Measurements from ENCODE around the gene TNFRSF9.

GRCh38 chr1:7975212-7975865 is 34.7 kb upstream of the TNFRSF9 start:
- no peak for TF ChIP-seq POLR2A (IDR thresholded peaks at IDR 0.05)
- TF ChIP-seq, protein P1, sequence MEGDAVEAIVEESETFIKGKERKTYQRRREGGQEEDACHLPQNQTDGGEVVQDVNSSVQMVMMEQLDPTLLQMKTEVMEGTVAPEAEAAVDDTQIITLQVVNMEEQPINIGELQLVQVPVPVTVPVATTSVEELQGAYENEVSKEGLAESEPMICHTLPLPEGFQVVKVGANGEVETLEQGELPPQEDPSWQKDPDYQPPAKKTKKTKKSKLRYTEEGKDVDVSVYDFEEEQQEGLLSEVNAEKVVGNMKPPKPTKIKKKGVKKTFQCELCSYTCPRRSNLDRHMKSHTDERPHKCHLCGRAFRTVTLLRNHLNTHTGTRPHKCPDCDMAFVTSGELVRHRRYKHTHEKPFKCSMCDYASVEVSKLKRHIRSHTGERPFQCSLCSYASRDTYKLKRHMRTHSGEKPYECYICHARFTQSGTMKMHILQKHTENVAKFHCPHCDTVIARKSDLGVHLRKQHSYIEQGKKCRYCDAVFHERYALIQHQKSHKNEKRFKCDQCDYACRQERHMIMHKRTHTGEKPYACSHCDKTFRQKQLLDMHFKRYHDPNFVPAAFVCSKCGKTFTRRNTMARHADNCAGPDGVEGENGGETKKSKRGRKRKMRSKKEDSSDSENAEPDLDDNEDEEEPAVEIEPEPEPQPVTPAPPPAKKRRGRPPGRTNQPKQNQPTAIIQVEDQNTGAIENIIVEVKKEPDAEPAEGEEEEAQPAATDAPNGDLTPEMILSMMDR (IDR thresholded peaks at IDR 0.05), result peak; percentile 61 to 87 (median 76)

Data from tibial nerve (tissue), 3 donors.